Measurements from ENCODE around the gene KMO. TPM values are rescaled to one million over a fixed set of nuclear protein-coding genes. Genes with fewer than 3 reads are reported as not detected.

The KMO gene
- total RNA-seq, 1 donor from 2014 or later: 4.7 TPM

DNA sequence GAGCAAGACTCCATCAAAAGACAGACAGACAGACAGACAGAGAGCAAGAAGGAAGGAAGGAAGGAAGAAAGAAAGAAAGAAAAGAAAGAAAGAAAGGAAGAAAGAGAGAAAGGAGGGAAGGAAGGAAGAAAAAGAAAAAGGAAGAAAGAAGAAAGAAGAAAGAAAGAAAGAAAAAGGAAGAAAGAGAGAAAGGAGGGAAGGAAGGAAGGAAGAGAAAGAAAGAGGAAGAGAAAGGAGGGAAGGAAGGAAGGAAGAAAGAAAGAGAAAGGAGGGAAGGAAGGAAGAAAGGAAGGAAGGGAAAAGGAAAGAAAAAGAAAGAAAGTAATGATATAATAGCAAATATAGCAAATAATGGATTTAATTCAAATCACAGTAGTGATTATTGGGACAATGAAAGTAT, 75.3 kb downstream of the KMO start:
- no peak for TF ChIP-seq POLR2A (IDR thresholded peaks at IDR 0.05)
- H3K36me3 ChIP-seq: no peaks in the 10 kb centered on the region
- intact Hi-C loops (cut with DNase I): no loop called here
- no peak overlapping the region for H3K27ac ChIP-seq
- DNase-seq (ENCODE audit: extremely low spot score in 2 of 2): no peak
- no peaks in the 10 kb centered on the region for H3K9me3 ChIP-seq
- H3K4me1 ChIP-seq: no peaks in the 10 kb centered on the region
- no peaks in the 10 kb centered on the region for H3K27me3 ChIP-seq
- H3K4me3 ChIP-seq: no peak overlapping the region

DNA sequence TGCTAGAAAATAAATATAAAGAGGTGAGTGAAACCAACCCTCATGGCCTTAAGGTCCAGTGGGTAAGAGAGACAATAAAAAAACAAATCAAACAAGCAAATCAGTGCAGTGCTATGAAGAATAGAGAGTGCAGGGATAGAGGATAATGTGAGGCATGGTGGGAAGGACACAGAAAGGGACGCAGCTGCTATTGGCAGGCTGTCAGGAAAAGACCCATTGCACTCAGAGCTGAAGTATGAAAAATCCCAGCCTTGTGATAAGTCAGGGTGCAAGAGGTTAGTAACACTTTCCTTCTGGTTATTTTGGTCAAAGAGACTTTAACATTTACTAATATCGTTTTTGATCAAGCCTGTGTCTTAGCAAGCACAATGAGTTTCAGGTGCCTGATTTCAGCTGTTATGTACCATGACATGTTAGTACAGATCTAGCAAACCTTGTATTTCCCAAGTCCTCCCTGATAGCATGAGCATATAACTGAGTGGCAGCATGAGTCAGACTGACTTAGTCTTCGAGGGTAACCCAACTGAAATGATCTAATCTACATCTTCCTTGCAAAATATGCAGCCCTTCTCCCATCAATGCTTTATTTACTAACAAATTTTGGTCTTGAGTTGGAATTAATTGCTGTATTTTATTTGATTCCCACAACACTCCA, 76.3 kb downstream of the KMO start:
- intact Hi-C loops (cut with DNase I): no loop called here

DNA sequence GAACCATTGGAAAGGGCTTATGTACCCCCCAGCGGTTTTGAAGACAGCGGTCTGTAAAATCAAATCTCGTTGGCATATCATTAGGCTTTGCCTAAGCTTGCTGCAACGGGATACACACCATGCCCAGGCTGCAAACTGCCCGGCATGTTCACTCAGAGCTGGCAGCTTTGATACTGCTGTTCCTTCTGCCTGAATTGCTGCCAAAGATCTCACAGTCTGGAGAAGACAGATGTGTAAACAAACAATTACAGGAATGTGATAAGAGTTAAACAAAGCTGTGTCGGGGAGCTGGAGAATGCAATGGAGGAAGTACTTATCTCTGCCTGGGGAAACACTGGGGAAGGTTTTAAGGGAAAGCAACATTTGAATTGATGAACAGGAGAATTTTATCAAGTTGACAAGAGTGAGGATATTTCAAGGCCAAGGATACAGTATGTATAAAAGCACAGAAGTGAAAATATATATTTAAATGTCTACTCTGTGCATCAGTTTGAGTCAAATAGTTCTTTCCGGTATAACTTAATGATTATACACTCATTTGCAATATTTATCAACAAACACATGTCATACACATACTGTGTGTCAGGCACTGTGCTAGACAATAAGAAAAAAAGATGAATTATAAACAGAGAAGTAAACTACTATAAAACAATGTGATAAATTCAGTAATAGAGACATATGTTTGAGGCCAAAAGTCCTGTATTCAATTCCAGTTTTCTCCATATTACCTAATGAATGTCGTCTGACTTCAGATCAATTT, 78.1 kb downstream of the KMO start:
- Histone ChIP-seq H3K36me3 (no peaks in the 10 kb centered on the region), H3K4me3 (no peak overlapping the region), H3K27me3 (no peaks in the 10 kb centered on the region), H3K9me3 (no peaks in the 10 kb centered on the region), H3K4me1 (no peaks in the 10 kb centered on the region), H3K27ac (no peak overlapping the region)
- intact Hi-C loops (cut with DNase I): loop anchor here (10.0 kb wide), 1 partner anchor 235 kb away; the partner anchor contains the start of gene EXO1
- no peak for DNase-seq (ENCODE audit: extremely low spot score in 2 of 2)
- TF ChIP-seq CTCF (IDR thresholded peaks at IDR 0.05): no peak
- TF ChIP-seq POLR2AphosphoS5 (IDR thresholded peaks at IDR 0.05; ENCODE audit: insufficient read depth in 1 of 2, low read depth in 1 of 2): no peak
- no peak for TF ChIP-seq POLR2A (IDR thresholded peaks at IDR 0.05)

More for the DNA sequence above, 76.3 kb downstream of the KMO start:
- Histone ChIP-seq H3K27ac (no peak overlapping the region), H3K4me3 (no peak overlapping the region), H3K4me1 (no peaks in the 10 kb centered on the region), H3K27me3 (no peaks in the 10 kb centered on the region), H3K36me3 (no peaks in the 10 kb centered on the region), H3K9me3 (no peaks in the 10 kb centered on the region)
- TF ChIP-seq POLR2A (IDR thresholded peaks at IDR 0.05) (no peak), POLR2AphosphoS5 (IDR thresholded peaks at IDR 0.05; ENCODE audit: insufficient read depth in 1 of 2, low read depth in 1 of 2) (no peak), CTCF (IDR thresholded peaks at IDR 0.05) (no peak)
- no peak for DNase-seq (ENCODE audit: extremely low spot score in 2 of 2)

DNA sequence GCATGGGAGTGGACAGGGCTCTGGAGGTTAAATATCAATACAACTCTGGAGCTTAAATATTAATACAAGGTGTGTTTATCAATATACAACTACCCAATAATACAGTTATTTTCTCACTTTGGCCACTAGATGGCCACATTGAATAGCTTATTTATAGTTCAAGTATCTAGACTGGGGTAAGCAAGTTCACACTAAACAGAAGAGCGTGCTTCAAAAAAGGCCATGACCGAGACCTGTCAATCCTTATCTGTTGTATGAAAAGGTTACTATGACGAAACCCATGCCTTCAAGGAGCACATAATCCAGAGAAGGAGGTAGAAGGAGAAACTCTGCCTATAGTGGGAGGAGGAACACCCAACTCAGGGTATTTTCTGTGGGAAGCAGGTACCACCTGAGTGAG, 78.9 kb downstream of the KMO start:
- H3K36me3 ChIP-seq: no peaks in the 10 kb centered on the region
- no peak overlapping the region for H3K4me3 ChIP-seq
- no peaks in the 10 kb centered on the region for H3K4me1 ChIP-seq
- no peak for DNase-seq (ENCODE audit: extremely low spot score in 2 of 2)
- no peaks in the 10 kb centered on the region for H3K9me3 ChIP-seq
- intact Hi-C loops (cut with DNase I): loop anchor here (10.0 kb wide), 1 partner anchor 234 kb away; the partner anchor contains the start of gene EXO1
- H3K27ac ChIP-seq: no peak overlapping the region
- peak; percentile 71 to 73 (median 73) for TF ChIP-seq CTCF (IDR thresholded peaks at IDR 0.05)
- no peak for TF ChIP-seq POLR2AphosphoS5 (IDR thresholded peaks at IDR 0.05; ENCODE audit: insufficient read depth in 1 of 2, low read depth in 1 of 2)
- TF ChIP-seq POLR2A (IDR thresholded peaks at IDR 0.05): no peak
- no peaks in the 10 kb centered on the region for H3K27me3 ChIP-seq

GRCh38 chr1:241611736-241612135, 79.6 kb downstream of the KMO start:
- DNase-seq (ENCODE audit: extremely low spot score in 2 of 2): no peak
- Histone ChIP-seq H3K36me3 (no peaks in the 10 kb centered on the region), H3K4me3 (no peak overlapping the region), H3K27me3 (no peaks in the 10 kb centered on the region), H3K27ac (peak overlapping the region; percentile 66), H3K4me1 (no peaks in the 10 kb centered on the region), H3K9me3 (no peaks in the 10 kb centered on the region)
- intact Hi-C loops (cut with DNase I): loop anchor here (10.0 kb wide), 1 partner anchor 233 kb away; the partner anchor contains the start of gene EXO1
- TF ChIP-seq CTCF (IDR thresholded peaks at IDR 0.05) (no peak), POLR2AphosphoS5 (IDR thresholded peaks at IDR 0.05; ENCODE audit: insufficient read depth in 1 of 2, low read depth in 1 of 2) (no peak), POLR2A (IDR thresholded peaks at IDR 0.05) (no peak)
